Uterus (tissue), 2 donors: Measurements from ENCODE around the gene PLA2G6.

Source experiments
- CTCF ChIP-seq, 4 experiments: fragments of 200-600 bp in 2 of 4; fragments of 450-650 bp in 2 of 4; sonication (generic) in 2 of 4; IDR thresholded peaks; one replicate each; pipeline ENCODE4 v1.5.1; 2016 to 2019; ENCODE audit warnings: antibody characterized with exemption in 4 of 4, mild to moderate bottlenecking in 2 of 4, moderate library complexity in 1 of 4
- POLR2A ChIP-seq, 2 donors: fragments of 450-650 bp; IDR thresholded peaks; one replicate each; pipeline ENCODE4 v1.6.1; 2016; ENCODE audit warnings: antibody characterized with exemption in 2 of 2, mild to moderate bottlenecking in 1 of 2, moderate library complexity in 1 of 2

DNA sequence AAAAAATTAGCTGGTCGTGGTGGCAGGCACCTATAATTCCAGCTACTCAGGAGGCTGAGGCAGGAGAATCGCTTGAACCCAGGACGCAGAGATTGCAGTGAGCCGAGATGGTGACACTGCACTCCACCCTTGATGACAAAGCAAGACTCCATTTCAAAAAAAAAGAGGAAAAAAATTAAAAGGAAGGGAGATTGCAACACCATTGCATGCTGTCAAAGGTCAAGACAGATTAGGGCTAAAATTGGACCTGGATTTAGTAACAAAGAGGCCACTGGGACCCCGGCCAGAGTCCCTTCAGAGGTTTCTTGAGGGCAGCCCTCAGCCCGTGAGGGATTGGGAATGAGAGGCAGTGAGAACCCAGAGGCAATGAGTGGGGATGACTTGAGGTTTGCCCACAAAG lies 11.9 kb upstream of the PLA2G6 start:
- TF ChIP-seq POLR2A (IDR thresholded peaks at IDR 0.05) (no peak), CTCF (IDR thresholded peaks at IDR 0.05) (no peak)
